Neural progenitor cell (in vitro differentiated cells): ENCODE results near the gene GOLGA5. TPM values are rescaled to one million over a fixed set of nuclear protein-coding genes. Genes with fewer than 3 reads are reported as not detected.

Experiments used
- DNase-seq: peaks from one replicate; pipeline ENCODE4 v3.0.0-alpha.2; 2016; ENCODE audit warnings: low spot score
- H2AFZ ChIP-seq: fragments of 200-600 bp; sonication (generic); replicated peaks from 2 replicates; pipeline ENCODE4 v1.6.1; 2016; ENCODE audit warnings: antibody characterized with exemption
- H3F3A ChIP-seq: fragments of 200-600 bp; sonication (generic); 2 replicates; pipeline ENCODE4 v1.6.1; 2016; ENCODE audit warnings: antibody characterized with exemption, low read depth
- H3K27ac ChIP-seq: fragments of 200-600 bp; sonication (generic); 2 replicates; pipeline ENCODE4 v1.5.1; 2016; ENCODE audit warnings: mild to moderate bottlenecking
- H3K27me3 ChIP-seq: fragments of 200-600 bp; sonication (generic); 2 replicates; pipeline ENCODE4 v1.6.1; 2016; ENCODE audit warnings: mild to moderate bottlenecking, moderate library complexity
- H3K36me3 ChIP-seq: fragments of 200-600 bp; sonication (generic); 2 replicates; pipeline ENCODE4 v1.5.1; 2016
- H3K4me1 ChIP-seq: fragments of 200-600 bp; sonication (generic); 2 replicates; pipeline ENCODE4 v1.6.1; 2016; ENCODE audit warnings: mixed run types
- H3K4me2 ChIP-seq: fragments of 200-600 bp; sonication (generic); 2 replicates; pipeline ENCODE4 v1.6.1; 2016
- H3K4me3 ChIP-seq: fragments of 200-600 bp; sonication (generic); 2 replicates; pipeline ENCODE4 v1.5.1; 2016
- H3K79me2 ChIP-seq: fragments of 200-600 bp; sonication (generic); 2 replicates; pipeline ENCODE4 v1.6.1; 2016; ENCODE audit warnings: low read depth
- H3K9ac ChIP-seq: fragments of 200-600 bp; sonication (generic); 2 replicates; pipeline ENCODE4 v1.6.1; 2016
- H3K9me3 ChIP-seq: fragments of 200-600 bp; sonication (generic); 2 replicates; pipeline ENCODE4 v1.5.1; 2016; ENCODE audit warnings: low read depth
- H4K20me1 ChIP-seq: fragments of 200-600 bp; sonication (generic); 2 replicates; pipeline ENCODE4 v1.6.1; 2016; ENCODE audit warnings: low read depth
- H3K27ac Mint-ChIP-seq: 3 replicates; pipeline ENCODE4 v1.8.0; 2021; ENCODE audit warnings: mixed read lengths
- H3K27me3 Mint-ChIP-seq: 2 replicates; pipeline ENCODE4 v1.8.0; 2022; ENCODE audit warnings: low read depth, mild to moderate bottlenecking, inconsistent platforms, moderate library complexity, mixed read lengths; ENCODE audit not compliant: insufficient read depth
- H3K36me3 Mint-ChIP-seq: 3 replicates; pipeline ENCODE4 v1.8.0; 2021; ENCODE audit warnings: mixed read lengths
- H3K4me1 Mint-ChIP-seq: 3 replicates; pipeline ENCODE4 v1.8.0; 2021; ENCODE audit warnings: mixed read lengths
- H3K4me3 Mint-ChIP-seq: 3 replicates; pipeline ENCODE4 v1.8.0; 2021; ENCODE audit warnings: mild to moderate bottlenecking, moderate library complexity, mixed read lengths
- H3K9me3 Mint-ChIP-seq: 3 replicates; pipeline ENCODE4 v1.8.0; 2020; ENCODE audit warnings: mixed read lengths
- EZH2 ChIP-seq: fragments of 200-600 bp; sonication (generic); IDR thresholded peaks from 2 replicates; pipeline ENCODE4 v1.6.1; 2017; ENCODE audit warnings: antibody characterized with exemption, mild to moderate bottlenecking, moderate library complexity
- EZH2phosphoT487 ChIP-seq: fragments of 200-600 bp; sonication (generic); IDR thresholded peaks from 2 replicates; pipeline ENCODE4 v1.6.1; 2017; ENCODE audit warnings: antibody characterized with exemption
- total RNA-seq: library from RNA; depleted of rRNA; stranded (reverse); fragments of >200 nt; gene quantifications from 2 replicates; pipeline ENCODE4 v1.2.3, GENCODE V29; 2015; ENCODE audit warnings: low replicate concordance
- TF ChIP-seq, protein P1 (sequence below): fragments of 200-600 bp; sonication (generic); IDR thresholded peaks from 2 replicates; pipeline ENCODE4 v1.5.1; 2017; ENCODE audit warnings: antibody characterized with exemption, mild to moderate bottlenecking

The GOLGA5 gene
- total RNA-seq, 1 donor from 2014 or later = 34.2 TPM

DNA sequence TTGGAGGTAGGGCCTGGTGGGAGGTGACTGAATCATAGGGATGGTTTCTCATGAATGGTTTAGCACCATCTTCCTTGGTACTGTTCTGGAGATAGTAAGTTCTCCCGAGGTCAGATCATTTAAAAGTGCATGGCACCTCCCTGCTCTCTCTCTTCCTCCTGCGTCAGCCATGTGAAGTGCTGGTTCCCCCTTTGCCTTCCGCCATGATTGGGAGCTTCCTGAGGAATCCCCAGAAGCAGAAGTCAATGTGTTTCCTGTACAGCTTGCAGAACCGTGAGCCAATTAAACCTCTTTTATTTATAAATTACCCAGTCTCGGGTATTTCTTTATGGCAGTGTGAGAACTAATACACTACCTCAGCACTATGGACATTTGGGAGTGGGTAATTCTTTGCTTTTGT is 40.9 kb upstream of the GOLGA5 start:
- Histone ChIP-seq H3K79me2 (no peaks in the 10 kb centered on the region), H4K20me1 (no peaks in the 10 kb centered on the region), H3F3A (no peaks in the 10 kb centered on the region), H3K9me3 (no peaks in the 10 kb centered on the region), H2AFZ (no peak overlapping the region), H3K4me1 (peaks cover 9% of the 10 kb centered on the region), H3K27me3 (no peaks in the 10 kb centered on the region), H3K9ac (no peak overlapping the region), H3K4me3 (no peak overlapping the region), H3K4me2 (no peak overlapping the region), H3K27ac (no peak overlapping the region), H3K36me3 (no peaks in the 10 kb centered on the region)
- H3K4me3 Mint-ChIP-seq = no peak overlapping the region
- no peak for DNase-seq
- H3K27ac Mint-ChIP-seq = no peak overlapping the region
- TF ChIP-seq EZH2phosphoT487 = no peak
- TF ChIP-seq, protein P1, sequence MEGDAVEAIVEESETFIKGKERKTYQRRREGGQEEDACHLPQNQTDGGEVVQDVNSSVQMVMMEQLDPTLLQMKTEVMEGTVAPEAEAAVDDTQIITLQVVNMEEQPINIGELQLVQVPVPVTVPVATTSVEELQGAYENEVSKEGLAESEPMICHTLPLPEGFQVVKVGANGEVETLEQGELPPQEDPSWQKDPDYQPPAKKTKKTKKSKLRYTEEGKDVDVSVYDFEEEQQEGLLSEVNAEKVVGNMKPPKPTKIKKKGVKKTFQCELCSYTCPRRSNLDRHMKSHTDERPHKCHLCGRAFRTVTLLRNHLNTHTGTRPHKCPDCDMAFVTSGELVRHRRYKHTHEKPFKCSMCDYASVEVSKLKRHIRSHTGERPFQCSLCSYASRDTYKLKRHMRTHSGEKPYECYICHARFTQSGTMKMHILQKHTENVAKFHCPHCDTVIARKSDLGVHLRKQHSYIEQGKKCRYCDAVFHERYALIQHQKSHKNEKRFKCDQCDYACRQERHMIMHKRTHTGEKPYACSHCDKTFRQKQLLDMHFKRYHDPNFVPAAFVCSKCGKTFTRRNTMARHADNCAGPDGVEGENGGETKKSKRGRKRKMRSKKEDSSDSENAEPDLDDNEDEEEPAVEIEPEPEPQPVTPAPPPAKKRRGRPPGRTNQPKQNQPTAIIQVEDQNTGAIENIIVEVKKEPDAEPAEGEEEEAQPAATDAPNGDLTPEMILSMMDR = no peak
- no peak for TF ChIP-seq EZH2
- H3K27me3 Mint-ChIP-seq = peaks cover 8% of the 10 kb centered on the region
- H3K4me1 Mint-ChIP-seq = peaks cover 17% of the 10 kb centered on the region
- peaks cover 2% of the 10 kb centered on the region for H3K36me3 Mint-ChIP-seq
- H3K9me3 Mint-ChIP-seq = peaks cover 2% of the 10 kb centered on the region

DNA sequence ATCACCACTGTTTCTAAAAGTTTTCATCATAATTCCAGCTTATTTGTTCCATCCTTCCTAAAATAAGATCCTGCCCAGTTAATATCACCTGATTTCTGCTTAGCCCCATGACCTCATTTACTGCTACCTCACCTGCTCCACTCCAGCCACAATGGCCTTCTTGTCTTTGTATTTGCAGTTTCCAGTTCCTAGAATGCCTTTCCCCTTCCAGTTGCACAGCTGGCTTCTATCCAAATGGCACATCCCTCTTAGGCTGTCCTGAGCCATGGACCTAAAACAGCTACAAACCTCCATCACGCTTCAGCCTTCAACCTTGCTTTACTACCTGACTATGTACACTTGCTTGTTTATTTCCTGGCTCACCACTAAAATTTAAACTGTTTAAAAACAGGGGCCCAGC is 39.1 kb upstream of the GOLGA5 start:
- DNase-seq = no peak
- Mint-ChIP-seq H3K27me3 (peaks cover 8% of the 10 kb centered on the region), H3K4me1 (peaks cover 12% of the 10 kb centered on the region), H3K4me3 (no peak overlapping the region), H3K9me3 (peaks cover 2% of the 10 kb centered on the region), H3K27ac (no peak overlapping the region), H3K36me3 (peaks cover 2% of the 10 kb centered on the region)
- H3K9ac ChIP-seq = no peak overlapping the region
- H3K4me1 ChIP-seq = peaks cover 9% of the 10 kb centered on the region
- H3K4me2 ChIP-seq = no peak overlapping the region
- no peaks in the 10 kb centered on the region for H3K36me3 ChIP-seq
- H3K9me3 ChIP-seq = no peaks in the 10 kb centered on the region
- H3K4me3 ChIP-seq = no peak overlapping the region
- no peak overlapping the region for H2AFZ ChIP-seq
- H3K27me3 ChIP-seq = no peaks in the 10 kb centered on the region
- H3K27ac ChIP-seq = no peak overlapping the region
- no peaks in the 10 kb centered on the region for H3F3A ChIP-seq
- H3K79me2 ChIP-seq = no peaks in the 10 kb centered on the region
- no peak for TF ChIP-seq EZH2phosphoT487
- no peak for TF ChIP-seq EZH2
- TF ChIP-seq, protein P1 = no peak
- H4K20me1 ChIP-seq = no peaks in the 10 kb centered on the region

DNA sequence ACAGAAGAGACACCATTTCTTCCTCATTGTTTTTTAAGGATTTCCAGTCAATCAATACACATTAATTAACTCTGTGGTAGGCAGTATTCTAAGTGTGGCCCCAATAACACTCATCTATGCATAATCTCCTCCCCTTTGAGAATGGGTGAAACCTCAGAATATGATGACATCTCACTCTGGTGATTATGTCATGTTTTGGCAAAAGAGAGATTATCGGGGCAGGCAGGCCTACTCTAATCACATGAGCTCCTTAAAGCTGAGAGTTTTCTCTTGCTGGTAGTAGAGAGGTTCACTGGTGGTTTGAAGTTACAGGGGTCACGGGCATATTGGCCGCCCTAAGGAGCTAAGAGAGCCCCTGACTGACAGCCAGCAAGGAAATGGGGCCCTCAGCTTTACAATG is 38.6 kb upstream of the GOLGA5 start:
- no peak for DNase-seq
- Histone ChIP-seq H3K9ac (no peak overlapping the region), H3K4me1 (peaks cover 9% of the 10 kb centered on the region), H3K27me3 (no peaks in the 10 kb centered on the region), H4K20me1 (no peaks in the 10 kb centered on the region), H3K4me2 (no peak overlapping the region), H3K79me2 (no peaks in the 10 kb centered on the region), H3K27ac (no peak overlapping the region), H3F3A (no peaks in the 10 kb centered on the region), H3K9me3 (no peaks in the 10 kb centered on the region), H3K36me3 (no peaks in the 10 kb centered on the region), H2AFZ (no peak overlapping the region), H3K4me3 (no peak overlapping the region)
- H3K27ac Mint-ChIP-seq = no peak overlapping the region
- H3K9me3 Mint-ChIP-seq = peaks cover 2% of the 10 kb centered on the region
- peaks cover 6% of the 10 kb centered on the region for H3K27me3 Mint-ChIP-seq
- H3K4me1 Mint-ChIP-seq = peaks cover 12% of the 10 kb centered on the region
- no peaks in the 10 kb centered on the region for H3K36me3 Mint-ChIP-seq
- H3K4me3 Mint-ChIP-seq = no peak overlapping the region
- no peak for TF ChIP-seq EZH2
- TF ChIP-seq, protein P1 = no peak
- no peak for TF ChIP-seq EZH2phosphoT487
